Activated CD4-positive, alpha-beta T cell treated with anti-CD3 and anti-CD28 coated beads, Interleukin-10, Interleukin-2, amounts not matched to agents 100 ng/mL and 50 ng/mL, durations not matched to agents 16 hours and 8 hours (primary cell): ENCODE data around the gene MAMSTR.
"Not testable (repeated sequence)": the region's sequence is repeated elsewhere in the genome, so short reads cannot be mapped to it uniquely, and the experiment has no call there.

ENCODE experiments used
- DNase-seq: peaks from one replicate; pipeline ENCODE4 v3.0.0-alpha.2; 2020

Gene MAMSTR

GRCh38 chr19:48719263-48720171, at the start of gene MAMSTR:
Gene MAMSTR (minus strand): TSS chr19:48719725. CDS start chr19:48719031, 694 bp downstream.
- DNase-seq = no peak

- DNase-seq = no peak
These were observed 49.6 kb upstream of the MAMSTR start for GRCh38 chr19:48768994-48769713.

GRCh38 chr19:48768171-48768753, 48.7 kb upstream of the MAMSTR start:
- not testable (repeated sequence) for DNase-seq

- DNase-seq = not testable (repeated sequence)
These were observed 46.3 kb upstream of the MAMSTR start for GRCh38 chr19:48765816-48766215.

GRCh38 chr19:48760504-48761205, 41.1 kb upstream of the MAMSTR start:
- peak; percentile 18 for DNase-seq

- DNase-seq = no peak
These were observed 38.2 kb upstream of the MAMSTR start for GRCh38 chr19:48757741-48758144.

- DNase-seq = no peak
These were observed 37.7 kb upstream of the MAMSTR start for GRCh38 chr19:48757089-48757675.

GRCh38 chr19:48756686-48757085, 37.2 kb upstream of the MAMSTR start:
- no peak for DNase-seq

GRCh38 chr19:48756212-48756611, 36.7 kb upstream of the MAMSTR start:
- DNase-seq = no peak

- DNase-seq = no peak
These were observed 36.3 kb upstream of the MAMSTR start for GRCh38 chr19:48755787-48756186.

GRCh38 chr19:48755084-48755641, 35.6 kb upstream of the MAMSTR start, which contains the start of gene FGF21:
Gene FGF21 (plus strand): TSS chr19:48755524. CDS start chr19:48756237, 713 bp downstream.
- no peak for DNase-seq

GRCh38 chr19:48752496-48753365, 33.2 kb upstream of the MAMSTR start, which contains the start of gene FUT1:
Gene FUT1 (minus strand): TSS chr19:48752641. CDS start chr19:48751281, 1,360 bp downstream.
- peak; percentile 27 for DNase-seq

GRCh38 chr19:48751845-48752495, 32.4 kb upstream of the MAMSTR start:
- DNase-seq = no peak

- DNase-seq = no peak
These were observed 31.4 kb upstream of the MAMSTR start for GRCh38 chr19:48750771-48751504.

- no peak for DNase-seq
These were observed 30.8 kb upstream of the MAMSTR start for GRCh38 chr19:48750351-48750750.

- DNase-seq = no peak
These were observed 30.2 kb upstream of the MAMSTR start for GRCh38 chr19:48749571-48750198.

GRCh38 chr19:48746738-48747575, 27.4 kb upstream of the MAMSTR start, which contains the start of gene IZUMO1:
Gene IZUMO1 (minus strand): TSS chr19:48746909. CDS start chr19:48745859, 1,050 bp downstream.
- DNase-seq = peak; percentile 80

GRCh38 chr19:48746110-48746509, 26.6 kb upstream of the MAMSTR start:
- DNase-seq = no peak
